MM.1S (cell line): ENCODE data around the gene SOX13.

ENCODE experiments used
- DNase-seq: peaks from one replicate; pipeline ENCODE4 v3.0.0-alpha.2; 2015
- H2AFZ ChIP-seq: fragments of 300-600 bp; sonication (generic); 2 replicates; pipeline ENCODE4 v1.6.0; 2016; ENCODE audit warnings: antibody characterized with exemption, low read length
- H3F3A ChIP-seq: fragments of 300-600 bp; sonication (generic); 2 replicates; pipeline ENCODE4 v1.6.1; 2016; ENCODE audit warnings: mild to moderate bottlenecking, antibody characterized with exemption, low read length, moderate library complexity, mixed read lengths; ENCODE audit not compliant: insufficient read depth
- H3K27ac ChIP-seq: fragments of 300-600 bp; sonication (generic); 2 replicates; pipeline ENCODE4 v1.5.1; 2016; ENCODE audit warnings: mild to moderate bottlenecking, low read length
- H3K27me3 ChIP-seq: fragments of 300-600 bp; sonication (generic); replicated peaks from 2 replicates; pipeline ENCODE4 v1.6.0; 2016; ENCODE audit warnings: low read length; ENCODE audit not compliant: insufficient read depth
- H3K36me3 ChIP-seq: fragments of 300-600 bp; sonication (generic); replicated peaks from 2 replicates; pipeline ENCODE4 v1.6.1; 2016; ENCODE audit warnings: mild to moderate bottlenecking, low read length, mixed read lengths; ENCODE audit not compliant: insufficient read depth
- H3K4me1 ChIP-seq: fragments of 300-600 bp; sonication (generic); 2 replicates; pipeline ENCODE4 v1.6.1; 2016; ENCODE audit warnings: low read length, mixed read lengths
- H3K4me2 ChIP-seq: fragments of 300-600 bp; sonication (generic); 2 replicates; pipeline ENCODE4 v1.6.0; 2016; ENCODE audit warnings: low read depth, low read length
- H3K4me3 ChIP-seq: fragments of 300-600 bp; sonication (generic); 2 replicates; pipeline ENCODE4 v1.5.1; 2016; ENCODE audit warnings: low read length, mixed read lengths
- H3K79me2 ChIP-seq: fragments of 300-600 bp; sonication (generic); 2 replicates; pipeline ENCODE4 v1.6.1; 2016; ENCODE audit warnings: mixed run types, low read length, mixed read lengths
- H3K9ac ChIP-seq: fragments of 300-600 bp; sonication (generic); 2 replicates; pipeline ENCODE4 v1.6.1; 2016; ENCODE audit warnings: low read length, mixed read lengths
- H3K9me2 ChIP-seq: fragments of 300-600 bp; sonication (generic); replicated peaks from 2 replicates; pipeline ENCODE4 v1.6.1; 2016; ENCODE audit warnings: mild to moderate bottlenecking, low read length, mixed read lengths; ENCODE audit not compliant: insufficient read depth
- H3K9me3 ChIP-seq: fragments of 300-600 bp; sonication (generic); replicated peaks from 2 replicates; pipeline ENCODE4 v1.6.1; 2016; ENCODE audit warnings: mild to moderate bottlenecking, low read length, mixed read lengths; ENCODE audit not compliant: insufficient read depth
- H4K20me1 ChIP-seq: fragments of 300-600 bp; sonication (generic); 2 replicates; pipeline ENCODE4 v1.6.1; 2016; ENCODE audit warnings: mild to moderate bottlenecking, low read length, moderate library complexity, mixed read lengths; ENCODE audit not compliant: insufficient read depth
- EZH2 ChIP-seq: fragments of 300-600 bp; sonication (generic); optimal IDR thresholded peaks from 2 replicates; pipeline ENCODE3; 2017; ENCODE audit warnings: low read depth, mild to moderate bottlenecking, antibody characterized with exemption, low read length, mixed read lengths
- EZH2phosphoT487 ChIP-seq: fragments of 300-600 bp; sonication (generic); IDR thresholded peaks from 2 replicates; pipeline ENCODE4 v1.6.1; 2018; ENCODE audit warnings: antibody characterized with exemption, low read length
- TF ChIP-seq, protein P1 (sequence below): fragments of 300-600 bp; sonication (generic); IDR thresholded peaks from 2 replicates; pipeline ENCODE4 v1.5.1; 2016; ENCODE audit warnings: antibody characterized with exemption, low read length, mixed read lengths

The SOX13 gene

DNA sequence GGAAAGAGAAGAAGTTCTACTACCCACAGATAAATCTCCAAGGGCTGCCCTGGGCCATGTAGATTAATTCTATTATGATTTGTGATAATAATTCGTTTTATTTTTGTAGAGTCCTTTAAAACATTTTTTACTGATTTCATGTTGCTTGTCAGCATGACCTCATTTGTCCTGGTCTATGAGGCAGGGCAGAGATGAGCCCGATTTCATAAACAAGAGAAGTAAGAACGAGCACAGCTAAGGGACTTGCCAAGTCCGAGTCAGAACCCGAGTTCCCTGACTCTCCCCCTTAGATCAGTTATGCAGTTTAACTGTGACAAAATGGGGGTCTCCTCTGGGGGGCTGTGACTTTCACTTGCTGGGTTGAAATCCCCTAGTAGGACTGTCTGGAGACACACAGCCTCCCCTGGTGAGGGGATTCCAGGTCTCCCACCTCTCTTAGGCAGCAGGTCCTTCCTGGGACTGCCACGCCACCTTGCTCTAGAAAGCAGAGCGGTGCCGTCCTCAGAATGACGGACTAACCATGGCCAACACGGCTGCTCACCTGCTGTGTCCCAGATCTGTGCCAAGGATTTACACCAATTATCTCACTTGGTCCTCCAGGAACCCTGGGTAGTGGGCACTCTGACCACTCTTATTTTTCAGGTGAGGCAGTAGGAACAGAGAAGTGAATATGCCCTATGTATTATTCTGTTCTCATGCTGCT is 31.0 kb upstream of the SOX13 start:
- Histone ChIP-seq H3K4me3 (no peak overlapping the region), H3K9me3 (no peaks in the 10 kb centered on the region), H3K9me2 (no peaks in the 10 kb centered on the region), H3K4me1 (no peaks in the 10 kb centered on the region), H3F3A (no peaks in the 10 kb centered on the region), H3K27ac (no peak overlapping the region), H2AFZ (no peak overlapping the region), H3K9ac (no peak overlapping the region), H3K36me3 (no peaks in the 10 kb centered on the region), H3K27me3 (no peaks in the 10 kb centered on the region), H3K4me2 (no peak overlapping the region), H3K79me2 (no peaks in the 10 kb centered on the region), H4K20me1 (no peaks in the 10 kb centered on the region)
- no peak for DNase-seq
- TF ChIP-seq, protein P1, sequence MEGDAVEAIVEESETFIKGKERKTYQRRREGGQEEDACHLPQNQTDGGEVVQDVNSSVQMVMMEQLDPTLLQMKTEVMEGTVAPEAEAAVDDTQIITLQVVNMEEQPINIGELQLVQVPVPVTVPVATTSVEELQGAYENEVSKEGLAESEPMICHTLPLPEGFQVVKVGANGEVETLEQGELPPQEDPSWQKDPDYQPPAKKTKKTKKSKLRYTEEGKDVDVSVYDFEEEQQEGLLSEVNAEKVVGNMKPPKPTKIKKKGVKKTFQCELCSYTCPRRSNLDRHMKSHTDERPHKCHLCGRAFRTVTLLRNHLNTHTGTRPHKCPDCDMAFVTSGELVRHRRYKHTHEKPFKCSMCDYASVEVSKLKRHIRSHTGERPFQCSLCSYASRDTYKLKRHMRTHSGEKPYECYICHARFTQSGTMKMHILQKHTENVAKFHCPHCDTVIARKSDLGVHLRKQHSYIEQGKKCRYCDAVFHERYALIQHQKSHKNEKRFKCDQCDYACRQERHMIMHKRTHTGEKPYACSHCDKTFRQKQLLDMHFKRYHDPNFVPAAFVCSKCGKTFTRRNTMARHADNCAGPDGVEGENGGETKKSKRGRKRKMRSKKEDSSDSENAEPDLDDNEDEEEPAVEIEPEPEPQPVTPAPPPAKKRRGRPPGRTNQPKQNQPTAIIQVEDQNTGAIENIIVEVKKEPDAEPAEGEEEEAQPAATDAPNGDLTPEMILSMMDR = no peak
- no peak for TF ChIP-seq EZH2
- no peak for TF ChIP-seq EZH2phosphoT487

DNA sequence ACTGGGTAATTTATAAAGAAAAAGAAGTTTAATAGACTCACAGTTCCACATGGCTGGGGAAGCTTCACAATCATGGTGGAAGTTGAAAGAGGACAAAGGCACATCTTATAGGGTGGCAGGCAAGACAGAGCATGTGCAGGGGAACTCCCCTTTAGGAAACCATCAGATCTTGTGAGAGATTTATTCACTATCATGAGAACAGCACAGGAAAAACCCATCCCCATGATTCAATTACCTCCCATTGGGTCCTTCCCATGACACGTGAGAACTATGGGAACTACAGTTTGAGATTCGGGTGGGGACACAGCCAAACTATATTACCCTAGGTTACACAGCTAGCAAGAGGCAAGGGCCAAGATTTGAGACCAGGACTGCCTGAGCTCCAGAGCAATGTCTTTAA is 30.4 kb upstream of the SOX13 start:
- Histone ChIP-seq H3K27ac (no peak overlapping the region), H2AFZ (no peak overlapping the region), H3K4me1 (no peaks in the 10 kb centered on the region), H3K27me3 (no peaks in the 10 kb centered on the region), H3K9ac (no peak overlapping the region), H4K20me1 (no peaks in the 10 kb centered on the region), H3F3A (no peaks in the 10 kb centered on the region), H3K9me3 (no peaks in the 10 kb centered on the region), H3K36me3 (no peaks in the 10 kb centered on the region), H3K4me3 (no peak overlapping the region), H3K4me2 (no peak overlapping the region), H3K9me2 (no peaks in the 10 kb centered on the region), H3K79me2 (no peaks in the 10 kb centered on the region)
- TF ChIP-seq EZH2 (no peak), EZH2phosphoT487 (no peak)
- TF ChIP-seq, protein P1 = no peak
- no peak for DNase-seq

DNA sequence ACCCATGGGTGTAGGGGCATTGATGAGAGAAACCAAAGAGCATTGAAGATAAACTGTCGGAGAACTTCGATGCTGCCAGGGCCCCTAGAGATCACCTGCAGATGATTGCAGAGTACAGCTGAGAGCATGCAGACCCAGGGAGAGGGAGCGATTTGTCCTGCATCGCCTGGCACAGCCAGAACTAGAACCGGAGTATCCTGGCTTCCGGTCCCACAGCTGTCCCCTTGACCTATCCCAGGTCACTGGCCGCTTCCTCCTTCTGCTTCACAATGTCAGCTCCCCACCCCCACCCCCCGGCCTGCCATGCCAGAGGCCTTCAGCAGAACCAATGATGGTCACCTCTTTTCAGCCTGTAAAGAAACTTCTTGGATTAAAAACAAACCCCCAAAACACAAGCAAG is 29.2 kb upstream of the SOX13 start:
- H3K36me3 ChIP-seq = no peaks in the 10 kb centered on the region
- no peak for TF ChIP-seq EZH2phosphoT487
- TF ChIP-seq EZH2 = no peak
- TF ChIP-seq, protein P1 = no peak
- H3F3A ChIP-seq = no peaks in the 10 kb centered on the region
- no peaks in the 10 kb centered on the region for H3K9me2 ChIP-seq
- no peaks in the 10 kb centered on the region for H3K79me2 ChIP-seq
- no peak overlapping the region for H3K9ac ChIP-seq
- H3K27ac ChIP-seq = no peak overlapping the region
- no peaks in the 10 kb centered on the region for H4K20me1 ChIP-seq
- no peak overlapping the region for H3K4me3 ChIP-seq
- no peaks in the 10 kb centered on the region for H3K4me1 ChIP-seq
- no peak for DNase-seq
- no peak overlapping the region for H2AFZ ChIP-seq
- H3K4me2 ChIP-seq = no peak overlapping the region
- H3K9me3 ChIP-seq = no peaks in the 10 kb centered on the region
- no peaks in the 10 kb centered on the region for H3K27me3 ChIP-seq
